HepG2 (cell line): Measurements from ENCODE around the gene MCOLN3.

Experiments used
- CEBPB ChIP-seq: IDR thresholded peaks from 2 replicates; pipeline ENCODE4 v1.6.1; 2011; ENCODE audit warnings: low read depth, low read length, improper control_type of control experiment, borderline replicate concordance
- FOXA3 ChIP-seq: IDR thresholded peaks from 2 replicates; pipeline ENCODE4 v1.6.1; 2016; ENCODE audit warnings: missing genetic modification reagents, missing compliant biosample characterization
- FOXM1 ChIP-seq: sonication (generic); formaldehyde crosslinking; IDR thresholded peaks from 2 replicates; pipeline ENCODE4 v1.5.0; 2020; ENCODE audit warnings: missing genetic modification reagents
- JUND ChIP-seq: sonication (generic); formaldehyde crosslinking; IDR thresholded peaks from 2 replicates; pipeline ENCODE4 v1.8.0; 2022; ENCODE audit warnings: mild to moderate bottlenecking, missing genetic modification reagents
- NFIC ChIP-seq: IDR thresholded peaks from 2 replicates; pipeline ENCODE4 v1.6.1; 2012; ENCODE audit warnings: mild to moderate bottlenecking, low read length, inconsistent platforms
- POLR2A ChIP-seq, 2 experiments: IDR thresholded peaks; 2 replicates each; pipeline ENCODE4 v1.6.1; 2011; ENCODE audit warnings: low read depth in 2 of 2, low read length in 2 of 2, mild to moderate bottlenecking in 1 of 2, moderate library complexity in 1 of 2; ENCODE audit not compliant: insufficient read depth in 1 of 2
- SNAI1 ChIP-seq: sonication (generic); formaldehyde crosslinking; IDR thresholded peaks from 2 replicates; pipeline ENCODE4 v1.5.0; 2020; ENCODE audit warnings: mild to moderate bottlenecking, missing genetic modification reagents, borderline replicate concordance
- SP140L ChIP-seq: sonication (generic); formaldehyde crosslinking; IDR thresholded peaks from 2 replicates; pipeline ENCODE4 v1.4.0; 2020; ENCODE audit warnings: missing genetic modification reagents, borderline replicate concordance
- SRSF1 ChIP-seq: fragments of 200-400 bp; formaldehyde crosslinking; optimal IDR thresholded peaks from 2 replicates; pipeline ENCODE3; 2017; ENCODE audit warnings: mild to moderate bottlenecking, low read depth, low read length, moderate library complexity
- TAF15 ChIP-seq: fragments of 200-400 bp; formaldehyde crosslinking; IDR thresholded peaks from one replicate; pipeline ENCODE4 v1.6.1; 2018; ENCODE audit warnings: mild to moderate bottlenecking, low read depth, low read length; ENCODE audit not compliant: poor library complexity, severe bottlenecking
- ZBTB21 ChIP-seq: sonication (generic); formaldehyde crosslinking; IDR thresholded peaks from 2 replicates; pipeline ENCODE4 v1.4.0; 2020; ENCODE audit warnings: missing genetic modification reagents
- ZNF616 ChIP-seq: sonication (generic); formaldehyde crosslinking; IDR thresholded peaks from 2 replicates; pipeline ENCODE4 v1.5.0; 2020; ENCODE audit warnings: low read depth, mild to moderate bottlenecking, missing genetic modification reagents
- TF ChIP-seq, protein P1 (sequence below): sonication (generic); formaldehyde crosslinking; IDR thresholded peaks from 2 replicates; pipeline ENCODE4 v1.5.0; 2020; ENCODE audit warnings: mild to moderate bottlenecking, missing genetic modification reagents, moderate library complexity
- TF ChIP-seq, protein P2 (sequence below): sonication (generic); formaldehyde crosslinking; IDR thresholded peaks from 2 replicates; pipeline ENCODE4 v1.4.0; 2020; ENCODE audit warnings: mild to moderate bottlenecking, missing genetic modification reagents

DNA sequence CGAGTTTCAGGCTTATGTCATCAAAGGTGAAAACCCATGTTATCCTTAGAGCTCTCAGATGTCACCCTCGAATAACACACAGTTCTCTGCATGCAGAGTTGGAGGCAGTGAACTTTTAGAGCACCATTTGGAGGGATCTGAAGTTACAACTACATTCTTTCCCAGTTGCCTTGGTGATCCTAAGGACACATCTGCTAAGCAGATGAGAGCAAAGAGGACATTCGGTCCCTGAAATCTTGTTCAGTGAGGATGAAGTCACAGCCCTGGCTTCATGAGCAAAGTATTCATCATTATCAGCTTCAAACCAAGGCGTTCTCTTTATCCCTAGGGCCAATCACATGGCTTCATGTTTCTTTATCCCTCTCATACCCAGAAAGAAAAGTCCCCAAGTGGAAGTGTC is 28.3 kb downstream of the MCOLN3 start:
- TF ChIP-seq SP140L (CRISPR knock-in tag), result no peak
- no peak for TF ChIP-seq FOXA3 (CRISPR knock-in tag)
- TF ChIP-seq POLR2A (IDR thresholded peaks at IDR 0.05; ENCODE audit: insufficient read depth in 1 of 2, low read depth in 2 of 2, low read length in 2 of 2), result no peak
- TF ChIP-seq, protein P1, sequence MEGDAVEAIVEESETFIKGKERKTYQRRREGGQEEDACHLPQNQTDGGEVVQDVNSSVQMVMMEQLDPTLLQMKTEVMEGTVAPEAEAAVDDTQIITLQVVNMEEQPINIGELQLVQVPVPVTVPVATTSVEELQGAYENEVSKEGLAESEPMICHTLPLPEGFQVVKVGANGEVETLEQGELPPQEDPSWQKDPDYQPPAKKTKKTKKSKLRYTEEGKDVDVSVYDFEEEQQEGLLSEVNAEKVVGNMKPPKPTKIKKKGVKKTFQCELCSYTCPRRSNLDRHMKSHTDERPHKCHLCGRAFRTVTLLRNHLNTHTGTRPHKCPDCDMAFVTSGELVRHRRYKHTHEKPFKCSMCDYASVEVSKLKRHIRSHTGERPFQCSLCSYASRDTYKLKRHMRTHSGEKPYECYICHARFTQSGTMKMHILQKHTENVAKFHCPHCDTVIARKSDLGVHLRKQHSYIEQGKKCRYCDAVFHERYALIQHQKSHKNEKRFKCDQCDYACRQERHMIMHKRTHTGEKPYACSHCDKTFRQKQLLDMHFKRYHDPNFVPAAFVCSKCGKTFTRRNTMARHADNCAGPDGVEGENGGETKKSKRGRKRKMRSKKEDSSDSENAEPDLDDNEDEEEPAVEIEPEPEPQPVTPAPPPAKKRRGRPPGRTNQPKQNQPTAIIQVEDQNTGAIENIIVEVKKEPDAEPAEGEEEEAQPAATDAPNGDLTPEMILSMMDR, result no peak
- no peak for TF ChIP-seq CEBPB
- no peak for TF ChIP-seq TAF15
- TF ChIP-seq, protein P2, sequence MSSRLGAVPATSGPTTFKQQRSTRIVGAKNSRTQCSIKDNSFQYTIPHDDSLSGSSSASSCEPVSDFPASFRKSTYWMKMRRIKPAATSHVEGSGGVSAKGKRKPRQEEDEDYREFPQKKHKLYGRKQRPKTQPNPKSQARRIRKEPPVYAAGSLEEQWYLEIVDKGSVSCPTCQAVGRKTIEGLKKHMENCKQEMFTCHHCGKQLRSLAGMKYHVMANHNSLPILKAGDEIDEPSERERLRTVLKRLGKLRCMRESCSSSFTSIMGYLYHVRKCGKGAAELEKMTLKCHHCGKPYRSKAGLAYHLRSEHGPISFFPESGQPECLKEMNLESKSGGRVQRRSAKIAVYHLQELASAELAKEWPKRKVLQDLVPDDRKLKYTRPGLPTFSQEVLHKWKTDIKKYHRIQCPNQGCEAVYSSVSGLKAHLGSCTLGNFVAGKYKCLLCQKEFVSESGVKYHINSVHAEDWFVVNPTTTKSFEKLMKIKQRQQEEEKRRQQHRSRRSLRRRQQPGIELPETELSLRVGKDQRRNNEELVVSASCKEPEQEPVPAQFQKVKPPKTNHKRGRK (CRISPR knock-in tag), result no peak
- TF ChIP-seq ZBTB21, result no peak
- no peak for TF ChIP-seq SRSF1
- no peak for TF ChIP-seq SNAI1 (CRISPR knock-in tag)
- no peak for TF ChIP-seq FOXM1 (CRISPR knock-in tag)
- no peak for TF ChIP-seq ZNF616 (CRISPR knock-in tag)
- no peak for TF ChIP-seq NFIC
- no peak for TF ChIP-seq JUND (CRISPR knock-in tag)
